WI38 (cell line): Measurements from ENCODE around the gene XDH.

ENCODE experiments used
- H3K4me3 ChIP-seq: 2 replicates; pipeline ENCODE4 v1.5.1; 2011; ENCODE audit warnings: low read depth, mild to moderate bottlenecking, control low read depth, low read length
- CTCF ChIP-seq: IDR thresholded peaks from 2 replicates; pipeline ENCODE4 v1.5.1; 2012; ENCODE audit warnings: low read depth, mild to moderate bottlenecking, control low read depth, low read length

Gene XDH

GRCh38 chr2:31430439-31431165, 16.1 kb upstream of the XDH start:
- no peak for TF ChIP-seq CTCF

GRCh38 chr2:31429759-31430438, 15.4 kb upstream of the XDH start:
- no peak overlapping the region for H3K4me3 ChIP-seq
- no peak for TF ChIP-seq CTCF

More at GRCh38 chr2:31430439-31431165, 16.1 kb upstream of the XDH start:
- no peak overlapping the region for H3K4me3 ChIP-seq

- no peak for TF ChIP-seq CTCF
- no peak overlapping the region for H3K4me3 ChIP-seq
Observed at GRCh38 chr2:31429040-31429439, 14.5 kb upstream of the XDH start.

- peak; percentile 21; the same call in 1 of the 2 replicates for TF ChIP-seq CTCF
- no peak overlapping the region for H3K4me3 ChIP-seq
Observed at GRCh38 chr2:31428001-31428418, 13.5 kb upstream of the XDH start.

- TF ChIP-seq CTCF = no peak
Observed at GRCh38 chr2:31426096-31426495, 11.6 kb upstream of the XDH start.

GRCh38 chr2:31421634-31422033, 7.1 kb upstream of the XDH start:
- no peak overlapping the region for H3K4me3 ChIP-seq
- no peak for TF ChIP-seq CTCF

More at GRCh38 chr2:31426096-31426495, 11.6 kb upstream of the XDH start:
- no peak overlapping the region for H3K4me3 ChIP-seq

- no peak for TF ChIP-seq CTCF
- no peak overlapping the region for H3K4me3 ChIP-seq
Observed at GRCh38 chr2:31420936-31421335, 6.4 kb upstream of the XDH start.
